Measurements from ENCODE around the gene STK33.

DNA sequence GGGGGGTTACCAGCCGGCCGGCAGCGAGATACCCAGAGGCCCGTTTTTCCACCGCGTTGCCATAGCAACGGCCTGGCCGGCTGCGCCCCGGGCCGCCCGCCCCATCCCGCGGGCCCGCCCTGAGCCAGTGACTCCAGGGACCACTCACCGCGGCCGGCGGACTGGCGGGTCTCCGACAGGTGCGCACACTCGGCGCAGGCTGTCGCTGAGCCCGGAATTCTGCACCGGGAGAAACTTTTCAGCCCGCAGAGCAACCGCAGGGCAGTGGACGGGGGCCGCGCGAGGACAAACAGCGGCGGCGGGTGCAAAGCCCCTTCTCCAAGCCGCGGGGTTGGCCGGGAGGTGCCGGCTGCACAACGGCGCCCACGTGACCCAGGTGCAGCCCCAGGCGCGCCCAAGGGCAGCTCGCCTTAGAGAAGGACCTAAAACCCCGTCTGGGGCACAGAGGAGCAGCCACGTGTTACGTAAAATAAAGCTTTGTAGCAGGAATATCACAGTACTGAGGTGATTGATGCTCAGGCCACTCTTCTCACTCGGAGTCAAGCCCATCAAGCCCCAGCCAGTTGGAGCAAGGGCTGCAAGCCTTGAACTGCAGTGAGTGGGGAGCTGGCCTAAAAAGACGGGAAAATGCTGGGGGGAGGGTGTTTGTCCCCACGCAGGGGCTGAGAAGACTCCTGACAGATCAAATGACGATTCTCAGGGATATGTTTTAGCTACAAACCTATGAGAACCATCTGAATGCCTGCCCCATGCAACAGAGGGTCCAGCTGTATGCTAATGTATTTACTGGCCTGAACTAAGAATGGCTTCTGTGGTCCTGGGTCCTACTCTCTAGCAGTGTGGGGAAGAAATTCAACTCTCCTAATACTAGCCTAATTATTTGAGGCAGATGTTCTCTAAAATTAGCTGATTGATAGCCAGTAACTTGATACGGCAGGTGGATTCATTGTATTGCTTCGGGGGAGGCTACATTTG is at the start of gene STK33:
- TF ChIP-seq EZH2 (optimal IDR thresholded peaks at IDR 0.05; ENCODE audit: low read depth, low read length) (no peak), CTCF (IDR thresholded peaks at IDR 0.05; ENCODE audit: low read length) (no peak)
